ENCODE data around the gene NPTX1. TPM values are rescaled to one million over a fixed set of nuclear protein-coding genes. Genes with fewer than 3 reads are reported as not detected.
A peak's percentile ranks its signal among the peaks of the same experiment; 100 is the strongest.

Gene NPTX1
- total and polyA plus RNA-seq, 2 of the 13 experiments (the other 11 are each of a cell fraction or from before 2014, with no cell fraction given): 0.01 TPM; not detected in 1

DNA sequence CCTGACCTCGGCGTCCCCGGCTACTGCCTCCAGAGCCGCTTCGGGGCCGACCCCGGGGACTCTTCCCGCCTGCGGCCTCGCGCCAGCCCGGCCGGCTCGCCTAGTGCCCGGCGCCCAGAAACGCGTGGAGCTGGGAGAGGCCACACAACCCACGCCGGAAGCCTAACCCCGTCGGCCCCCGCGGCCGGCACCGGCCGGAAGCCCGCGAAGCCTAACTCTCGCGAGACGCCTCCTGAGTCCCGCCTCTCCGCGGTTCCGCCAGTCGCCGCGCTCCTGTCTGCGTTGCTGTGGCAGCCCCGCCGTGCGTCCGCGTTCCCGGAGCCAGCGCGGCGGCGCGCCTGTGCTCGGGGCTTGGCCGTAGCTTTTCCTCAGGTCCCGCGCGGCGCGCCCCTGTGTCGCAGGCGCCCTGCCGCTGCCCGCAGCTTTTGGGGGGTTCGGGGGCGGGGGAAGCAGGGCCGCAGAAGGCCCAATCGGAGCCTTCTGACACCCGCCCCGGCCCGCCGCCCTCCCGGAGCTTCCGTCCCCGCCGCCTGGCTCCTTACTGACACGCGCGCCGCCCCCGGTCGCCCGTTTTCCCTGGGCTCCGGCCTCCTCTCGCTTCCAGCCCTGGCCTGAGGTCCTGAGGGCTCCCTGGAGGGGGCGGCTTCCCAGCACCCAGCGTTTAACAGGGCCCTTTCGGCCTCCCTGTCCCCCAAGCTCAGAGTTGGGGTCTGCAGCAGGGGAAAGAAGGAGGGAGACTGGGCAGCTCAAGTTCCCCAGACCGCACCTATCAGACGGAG lies 21.7 kb downstream of the NPTX1 start (continued):
- TF ChIP-seq, protein P1, sequence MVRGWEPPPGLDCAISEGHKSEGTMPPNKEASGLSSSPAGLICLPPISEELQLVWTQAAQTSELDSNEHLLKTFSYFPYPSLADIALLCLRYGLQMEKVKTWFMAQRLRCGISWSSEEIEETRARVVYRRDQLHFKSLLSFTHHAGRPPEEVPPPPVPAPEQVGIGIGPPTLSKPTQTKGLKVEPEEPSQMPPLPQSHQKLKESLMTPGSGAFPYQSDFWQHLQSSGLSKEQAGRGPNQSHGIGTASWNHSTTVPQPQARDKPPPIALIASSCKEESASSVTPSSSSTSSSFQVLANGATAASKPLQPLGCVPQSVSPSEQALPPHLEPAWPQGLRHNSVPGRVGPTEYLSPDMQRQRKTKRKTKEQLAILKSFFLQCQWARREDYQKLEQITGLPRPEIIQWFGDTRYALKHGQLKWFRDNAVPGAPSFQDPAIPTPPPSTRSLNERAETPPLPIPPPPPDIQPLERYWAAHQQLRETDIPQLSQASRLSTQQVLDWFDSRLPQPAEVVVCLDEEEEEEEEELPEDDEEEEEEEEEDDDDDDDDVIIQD (CRISPR knock-in tag; IDR thresholded peaks at IDR 0.05; ENCODE audit: low read depth): no peak
- TF ChIP-seq, protein P2, sequence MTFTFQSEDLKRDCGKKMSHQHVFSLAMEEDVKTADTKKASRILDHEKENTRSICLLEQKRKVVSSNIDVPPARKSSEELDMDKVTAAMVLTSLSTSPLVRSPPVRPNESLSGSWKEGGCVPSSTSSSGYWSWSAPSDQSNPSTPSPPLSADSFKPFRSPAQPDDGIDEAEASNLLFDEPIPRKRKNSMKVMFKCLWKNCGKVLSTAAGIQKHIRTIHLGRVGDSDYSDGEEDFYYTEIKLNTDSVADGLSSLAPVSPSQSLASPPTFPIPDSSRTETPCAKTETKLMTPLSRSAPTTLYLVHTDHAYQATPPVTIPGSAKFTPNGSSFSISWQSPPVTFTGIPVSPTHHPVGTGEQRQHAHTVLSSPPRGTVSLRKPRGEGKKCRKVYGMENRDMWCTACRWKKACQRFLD (CRISPR knock-in tag; IDR thresholded peaks at IDR 0.05; ENCODE audit: borderline replicate concordance): peak; percentile 83
- TF ChIP-seq MXI1 (IDR thresholded peaks at IDR 0.05; ENCODE audit: borderline replicate concordance, low read depth, low read length): peak; percentile 95
- TF ChIP-seq, protein P3, sequence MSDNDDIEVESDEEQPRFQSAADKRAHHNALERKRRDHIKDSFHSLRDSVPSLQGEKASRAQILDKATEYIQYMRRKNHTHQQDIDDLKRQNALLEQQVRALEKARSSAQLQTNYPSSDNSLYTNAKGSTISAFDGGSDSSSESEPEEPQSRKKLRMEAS (IDR thresholded peaks at IDR 0.05): peak; percentile 98
- TF ChIP-seq FOXP1 (IDR thresholded peaks at IDR 0.05): no peak
- no peak for TF ChIP-seq FOXP1 (CRISPR knock-in tag; IDR thresholded peaks at IDR 0.05)
- TF ChIP-seq ZNF317 (CRISPR knock-in tag; IDR thresholded peaks at IDR 0.05): no peak
- peak; percentile 97 for TF ChIP-seq ZNF879 (CRISPR knock-in tag; IDR thresholded peaks at IDR 0.05)
- TF ChIP-seq DNMT3B (CRISPR knock-in tag; conservative IDR thresholded peaks at IDR 0.05): no peak
- no peak for TF ChIP-seq CCAR2 (optimal IDR thresholded peaks at IDR 0.05; ENCODE audit: low read depth, low read length)
- TF ChIP-seq ZBTB8A (CRISPR knock-in tag; IDR thresholded peaks at IDR 0.05; ENCODE audit: borderline replicate concordance, low read depth): peak; percentile 91; the same call in 1 of the 2 replicates
- TF ChIP-seq, protein P4, sequence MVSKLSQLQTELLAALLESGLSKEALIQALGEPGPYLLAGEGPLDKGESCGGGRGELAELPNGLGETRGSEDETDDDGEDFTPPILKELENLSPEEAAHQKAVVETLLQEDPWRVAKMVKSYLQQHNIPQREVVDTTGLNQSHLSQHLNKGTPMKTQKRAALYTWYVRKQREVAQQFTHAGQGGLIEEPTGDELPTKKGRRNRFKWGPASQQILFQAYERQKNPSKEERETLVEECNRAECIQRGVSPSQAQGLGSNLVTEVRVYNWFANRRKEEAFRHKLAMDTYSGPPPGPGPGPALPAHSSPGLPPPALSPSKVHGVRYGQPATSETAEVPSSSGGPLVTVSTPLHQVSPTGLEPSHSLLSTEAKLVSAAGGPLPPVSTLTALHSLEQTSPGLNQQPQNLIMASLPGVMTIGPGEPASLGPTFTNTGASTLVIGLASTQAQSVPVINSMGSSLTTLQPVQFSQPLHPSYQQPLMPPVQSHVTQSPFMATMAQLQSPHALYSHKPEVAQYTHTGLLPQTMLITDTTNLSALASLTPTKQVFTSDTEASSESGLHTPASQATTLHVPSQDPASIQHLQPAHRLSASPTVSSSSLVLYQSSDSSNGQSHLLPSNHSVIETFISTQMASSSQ (IDR thresholded peaks at IDR 0.05; ENCODE audit: low read depth): no peak
- TF ChIP-seq, protein P4 (CRISPR knock-in tag; IDR thresholded peaks at IDR 0.05; ENCODE audit: borderline replicate concordance): peak; percentile 63
- no peak; the same call in 1 of the 2 replicates for TF ChIP-seq CAMTA2 (CRISPR knock-in tag; IDR thresholded peaks at IDR 0.05; ENCODE audit: borderline replicate concordance)
- peak; percentile 74 for TF ChIP-seq ZNF792 (CRISPR knock-in tag; IDR thresholded peaks at IDR 0.05)
- peak; percentile 93 for TF ChIP-seq THAP11 (CRISPR knock-in tag; IDR thresholded peaks at IDR 0.05)
- no peak; the same call in none of the 2 replicates for TF ChIP-seq ZNF598 (CRISPR knock-in tag; IDR thresholded peaks at IDR 0.05; ENCODE audit: borderline replicate concordance)
- TF ChIP-seq NR3C1 (CRISPR knock-in tag; IDR thresholded peaks at IDR 0.05): no peak
- peak; percentile 38 for TF ChIP-seq TAF15 (IDR thresholded peaks at IDR 0.05; ENCODE audit: low read depth, low read length, poor library complexity, severe bottlenecking)
- peak; percentile 86 for TF ChIP-seq TAF1 (CRISPR knock-in tag; IDR thresholded peaks at IDR 0.05)
- peak; percentile 14; the same call in 1 of the 2 replicates for TF ChIP-seq ZSCAN25 (CRISPR knock-in tag; IDR thresholded peaks at IDR 0.05)
- peak; percentile 48 for TF ChIP-seq RBM39 (IDR thresholded peaks at IDR 0.05; ENCODE audit: low read depth, low read length, poor library complexity, severe bottlenecking)
- peak; percentile 65 for TF ChIP-seq TP53 (CRISPR knock-in tag; conservative IDR thresholded peaks at IDR 0.05)
- no peak for TF ChIP-seq HOXA7 (CRISPR knock-in tag; IDR thresholded peaks at IDR 0.05)
- TF ChIP-seq FOXO1 (CRISPR knock-in tag; IDR thresholded peaks at IDR 0.05): no peak; the same call in 1 of the 2 replicates
